HG02759 (cell line): ENCODE data around the gene DPH3.

ENCODE experiments used
- ATAC-seq: cut with Tn5 transposase; IDR thresholded peaks from one replicate; pipeline ENCODE4 v1.9.1; 2021; ENCODE audit warnings: mild to moderate bottlenecking, moderate library complexity; ENCODE audit not compliant: unreplicated experiment

DPH3 gene

DNA sequence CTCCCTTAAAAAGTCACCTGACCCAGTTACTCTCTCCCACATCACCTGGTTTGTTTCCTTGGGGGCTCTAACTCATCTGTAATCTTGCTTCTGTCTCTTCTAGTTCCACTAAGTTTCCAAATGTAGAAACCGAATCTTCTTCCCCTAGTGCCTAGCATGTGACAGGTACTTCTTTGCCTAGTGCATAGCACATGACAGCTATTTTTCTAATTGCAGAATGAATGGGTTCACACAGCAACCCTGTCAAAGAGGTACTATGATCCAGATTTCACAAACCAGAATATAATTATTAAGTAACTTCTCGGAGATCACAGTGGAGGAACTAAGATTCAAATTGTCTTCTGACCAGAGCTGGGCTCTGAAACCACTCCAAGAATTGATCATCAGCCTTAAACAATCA is 7.4 kb downstream of the DPH3 start:
- ATAC-seq, result no peak

DNA sequence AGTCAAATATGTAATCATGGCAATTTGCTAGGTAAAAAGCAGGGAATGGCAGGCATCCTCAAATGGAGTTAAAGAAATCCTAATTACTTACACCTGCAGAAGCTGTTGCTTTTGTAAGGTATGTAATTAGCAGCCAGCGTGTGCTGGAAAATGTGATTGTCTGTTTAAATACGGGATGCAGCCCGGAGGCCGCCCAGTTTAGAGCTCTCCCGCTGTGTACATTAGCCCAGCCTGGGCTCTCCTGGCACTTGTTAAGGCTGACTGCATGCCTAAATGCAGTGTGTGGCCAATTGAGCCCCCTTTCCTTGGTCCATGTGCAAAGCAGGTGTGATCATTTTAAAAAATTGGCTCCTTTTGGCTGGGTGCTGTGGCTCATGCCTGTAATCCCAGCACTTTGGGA is 9.0 kb downstream of the DPH3 start:
- ATAC-seq, result no peak

DNA sequence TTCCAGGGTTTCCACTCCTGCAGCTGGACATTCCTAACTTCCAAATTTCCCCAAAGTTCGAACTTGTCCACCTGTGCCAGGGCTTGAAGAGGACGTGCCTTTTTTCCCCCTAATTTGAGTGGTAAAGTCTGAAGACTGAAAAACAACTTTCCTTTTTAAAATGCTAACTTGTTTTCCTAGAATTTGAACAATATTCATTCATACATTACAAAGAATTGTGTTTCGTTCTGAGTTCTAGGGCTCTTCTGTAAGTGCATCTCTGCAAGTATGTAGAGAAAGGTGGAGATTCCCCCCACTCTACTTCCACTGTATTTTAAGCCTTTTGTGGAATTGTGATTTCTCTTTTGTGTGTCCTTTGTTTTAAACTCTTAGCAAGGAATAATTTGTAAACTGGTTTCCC is 9.4 kb downstream of the DPH3 start:
- no peak for ATAC-seq

DNA sequence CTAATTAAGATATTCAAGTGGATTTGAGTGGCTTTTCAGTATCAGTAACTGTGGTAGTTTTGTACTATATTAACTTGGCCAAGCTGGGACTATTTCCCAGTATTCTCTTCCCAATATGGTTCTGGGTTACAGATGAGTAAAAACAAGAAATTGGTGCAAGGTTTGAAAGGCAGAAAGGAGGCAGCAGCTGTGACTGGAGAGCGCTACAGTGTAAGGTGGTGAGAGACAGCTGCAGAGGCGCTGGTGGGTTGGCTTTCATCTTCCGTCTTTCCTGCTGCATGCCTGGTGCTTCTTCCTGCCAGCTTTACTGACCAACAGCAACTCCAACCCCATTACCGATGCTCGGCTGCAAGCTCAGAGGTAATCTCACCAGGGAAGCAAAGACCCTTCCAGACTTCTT is 9.8 kb downstream of the DPH3 start:
- no peak for ATAC-seq

GRCh38 chr3:16253601-16254000 is 11.1 kb downstream of the DPH3 start:
- ATAC-seq, result no peak

- peak; percentile 26 for ATAC-seq
These were observed 11.8 kb downstream of the DPH3 start for GRCh38 chr3:16252988-16253387.

GRCh38 chr3:16252243-16252978 is 12.3 kb downstream of the DPH3 start:
- peak; percentile 50 for ATAC-seq

DNA sequence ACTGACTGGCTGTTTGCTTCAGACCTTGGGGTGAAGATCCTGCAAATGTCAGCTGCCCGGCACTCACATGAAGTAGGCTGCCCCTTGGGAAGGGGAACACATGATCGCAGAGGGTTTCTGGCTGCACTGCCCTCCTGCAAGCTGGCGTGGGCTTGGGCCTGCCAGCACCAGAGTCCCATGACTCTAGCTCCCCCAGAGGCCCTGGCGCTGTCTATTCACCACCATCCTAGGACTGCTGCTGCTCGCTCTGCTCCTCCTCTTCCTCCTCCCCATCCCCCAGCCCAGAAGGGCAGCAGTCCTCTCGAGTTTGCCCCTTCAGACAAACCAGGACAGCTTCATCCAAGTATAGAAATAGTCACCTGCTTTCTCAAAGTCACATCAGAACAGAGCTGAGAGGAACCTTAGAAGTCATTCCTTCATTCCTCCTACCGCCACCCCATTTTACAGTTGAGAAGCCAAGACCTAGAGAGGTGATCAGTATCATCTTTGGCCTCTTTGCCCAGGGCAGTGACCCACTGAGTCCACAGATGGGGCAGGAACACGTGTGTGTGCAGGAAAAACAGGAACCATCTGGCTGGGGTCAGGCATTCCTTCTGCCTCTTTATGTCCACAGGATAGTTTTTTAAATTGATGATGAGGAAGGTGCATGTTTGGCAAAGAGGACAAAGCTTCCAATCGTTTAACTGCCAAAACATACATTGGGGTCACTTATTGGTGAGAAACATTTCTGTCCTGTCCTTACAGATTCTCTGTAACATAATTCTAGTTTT is 13.2 kb downstream of the DPH3 start:
- no peak for ATAC-seq

GRCh38 chr3:16249886-16250285 is 14.9 kb downstream of the DPH3 start:
- ATAC-seq, result no peak

DNA sequence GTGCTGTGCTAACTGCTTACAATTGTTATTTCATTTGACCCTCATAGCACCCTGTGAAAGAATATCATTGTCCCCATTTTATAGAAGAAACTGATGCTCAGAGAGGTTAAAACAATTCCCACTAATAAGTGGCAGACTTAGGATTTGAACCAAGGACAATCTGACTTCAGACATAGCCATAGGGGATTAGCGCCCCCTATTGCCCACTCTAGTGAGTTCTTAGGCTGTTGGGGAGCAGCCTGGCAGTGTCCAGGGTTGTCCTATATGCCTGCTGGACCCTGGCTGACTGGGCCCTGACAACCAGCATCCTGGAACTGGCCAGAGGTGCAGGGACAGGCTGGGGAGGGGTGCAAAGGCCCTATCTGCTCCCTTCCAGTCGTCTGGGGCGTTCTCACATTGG is 15.4 kb downstream of the DPH3 start:
- no peak for ATAC-seq

DNA sequence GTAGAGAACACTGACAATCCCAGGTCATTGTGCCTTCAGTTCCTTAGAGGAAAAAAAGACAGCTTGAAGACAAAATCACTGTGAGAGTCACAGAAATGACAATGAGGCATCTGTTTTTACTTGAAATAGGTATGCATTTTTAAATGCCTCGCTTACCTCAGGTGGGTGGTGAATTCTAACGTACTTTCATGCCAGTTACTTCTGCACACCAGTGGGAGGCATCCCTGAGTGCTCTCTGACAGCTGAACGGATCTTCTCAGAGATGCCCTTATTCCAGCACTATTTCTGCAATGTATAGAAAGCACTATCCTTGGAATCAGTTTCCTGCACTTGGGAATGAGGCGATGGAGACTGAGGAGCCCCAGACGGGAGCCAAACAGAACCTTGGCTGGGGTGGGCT is 16.2 kb downstream of the DPH3 start:
- ATAC-seq, result no peak

- ATAC-seq, result peak; percentile 80
These were observed 17.3 kb downstream of the DPH3 start for GRCh38 chr3:16247282-16248061.

- no peak for ATAC-seq
These were observed 19.1 kb downstream of the DPH3 start for GRCh38 chr3:16245609-16246008.

- no peak for ATAC-seq
These were observed 20.8 kb downstream of the DPH3 start for GRCh38 chr3:16243706-16244490.

- ATAC-seq, result no peak
These were observed 22.6 kb downstream of the DPH3 start for GRCh38 chr3:16242177-16242576.

DNA sequence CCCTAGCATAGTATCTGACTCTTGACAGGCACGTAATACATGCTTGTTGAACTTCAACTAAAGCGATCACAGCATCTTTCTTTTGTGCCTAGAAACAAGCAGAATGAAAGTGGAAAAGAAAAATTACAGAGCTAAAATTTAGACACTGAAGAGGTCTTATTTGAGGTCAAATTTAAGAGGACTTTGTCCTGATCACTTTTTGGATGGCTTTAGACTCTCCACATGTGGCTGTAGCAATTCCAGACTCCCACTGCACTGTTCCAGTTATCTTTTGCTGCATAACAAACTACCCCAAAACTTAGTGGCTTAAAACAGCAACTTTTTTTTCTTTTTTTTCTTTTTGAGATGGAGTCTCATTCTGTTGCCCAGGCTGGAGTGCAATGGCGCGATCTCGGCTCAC is 23.5 kb downstream of the DPH3 start:
- ATAC-seq, result no peak

- no peak for ATAC-seq
These were observed 24.3 kb downstream of the DPH3 start for GRCh38 chr3:16240229-16241023.

DNA sequence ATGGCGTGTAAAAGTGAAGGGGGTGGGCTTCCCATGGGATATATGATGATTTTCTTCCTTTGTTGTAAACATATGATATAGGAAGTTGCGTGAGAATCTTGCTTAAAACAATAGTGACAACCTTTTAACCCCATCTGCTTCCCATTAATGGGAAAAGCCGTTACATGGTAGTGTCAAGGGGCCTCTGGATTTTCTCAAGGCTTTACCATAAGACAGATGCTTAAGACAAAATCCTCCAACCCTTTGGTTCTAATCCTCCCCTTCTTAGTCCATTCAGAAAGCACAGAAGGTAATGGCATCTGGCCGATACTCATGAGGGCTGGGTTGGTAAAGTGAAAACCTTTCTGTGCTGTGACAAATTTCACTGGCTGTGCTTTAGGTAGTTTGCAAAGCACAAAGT is 25.0 kb downstream of the DPH3 start:
- no peak for ATAC-seq

DNA sequence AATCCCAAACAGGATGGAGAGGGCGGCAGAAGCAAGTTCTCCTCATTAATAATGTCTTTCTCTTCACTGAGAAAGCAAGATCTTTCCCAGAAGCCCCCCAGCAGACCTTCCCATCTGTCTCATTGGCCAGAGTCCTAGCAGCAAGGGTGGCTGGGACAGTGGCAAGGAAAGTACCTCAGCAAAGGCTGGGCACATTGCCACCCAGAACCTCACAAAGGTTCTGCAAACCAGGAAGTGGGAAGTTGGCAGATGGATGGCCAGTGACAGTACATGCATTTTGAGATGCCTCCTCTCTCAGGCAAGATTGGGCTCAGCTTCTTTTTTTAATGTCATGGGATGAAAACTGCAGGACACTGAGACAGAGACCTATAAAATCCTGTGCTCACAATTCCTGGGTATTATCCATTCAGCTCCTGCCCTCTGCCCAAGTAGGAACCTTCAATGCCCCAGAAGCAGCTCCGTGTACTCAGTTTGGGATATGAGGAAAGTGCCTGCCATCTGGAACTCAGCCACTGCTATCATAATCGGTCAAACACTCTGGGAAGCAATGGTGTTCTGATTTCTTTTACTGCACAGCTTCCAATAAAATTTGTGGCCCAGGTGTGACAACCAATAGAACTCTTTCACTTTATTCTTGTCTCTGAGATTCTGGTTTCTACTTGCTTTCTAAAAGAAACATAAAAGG is 25.5 kb downstream of the DPH3 start:
- no peak for ATAC-seq
